ENCODE results near the gene SYT13.

DNA sequence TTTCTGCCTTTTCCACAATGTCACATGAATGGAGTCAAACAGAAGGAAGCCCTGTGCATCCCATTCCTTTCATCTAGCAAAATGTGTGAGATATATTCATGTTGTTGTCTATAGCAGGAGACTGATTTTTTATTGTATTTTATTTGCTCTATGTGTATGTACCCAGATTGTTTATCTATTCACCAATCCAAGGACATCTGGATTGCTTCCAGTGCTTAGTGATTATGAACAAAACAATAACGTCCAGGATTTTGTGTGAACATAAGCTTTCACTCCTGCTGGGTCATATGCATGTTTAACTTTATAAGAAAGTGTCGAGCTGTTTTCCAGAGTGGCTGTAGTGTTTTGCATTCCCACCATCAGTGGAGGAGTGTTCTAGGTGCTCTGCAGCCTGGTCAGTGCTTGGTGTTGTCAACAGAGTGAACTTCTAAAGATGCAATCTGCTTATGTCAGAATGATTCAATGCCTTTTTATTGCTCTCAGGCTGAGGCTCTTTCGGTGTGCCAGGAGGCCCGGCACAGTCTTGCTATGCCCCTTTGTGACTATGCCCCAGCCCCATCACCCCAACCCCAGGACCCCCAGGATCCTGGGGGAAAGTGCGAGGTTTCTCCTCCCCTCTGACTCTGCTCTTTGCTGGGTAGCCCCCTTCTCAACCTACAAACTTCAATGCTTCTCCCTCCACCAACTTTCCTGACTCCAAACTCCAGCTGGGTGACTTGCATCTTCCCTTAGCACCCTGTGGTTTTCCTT, 19.9 kb upstream of the SYT13 start:
- TF ChIP-seq, protein P1, sequence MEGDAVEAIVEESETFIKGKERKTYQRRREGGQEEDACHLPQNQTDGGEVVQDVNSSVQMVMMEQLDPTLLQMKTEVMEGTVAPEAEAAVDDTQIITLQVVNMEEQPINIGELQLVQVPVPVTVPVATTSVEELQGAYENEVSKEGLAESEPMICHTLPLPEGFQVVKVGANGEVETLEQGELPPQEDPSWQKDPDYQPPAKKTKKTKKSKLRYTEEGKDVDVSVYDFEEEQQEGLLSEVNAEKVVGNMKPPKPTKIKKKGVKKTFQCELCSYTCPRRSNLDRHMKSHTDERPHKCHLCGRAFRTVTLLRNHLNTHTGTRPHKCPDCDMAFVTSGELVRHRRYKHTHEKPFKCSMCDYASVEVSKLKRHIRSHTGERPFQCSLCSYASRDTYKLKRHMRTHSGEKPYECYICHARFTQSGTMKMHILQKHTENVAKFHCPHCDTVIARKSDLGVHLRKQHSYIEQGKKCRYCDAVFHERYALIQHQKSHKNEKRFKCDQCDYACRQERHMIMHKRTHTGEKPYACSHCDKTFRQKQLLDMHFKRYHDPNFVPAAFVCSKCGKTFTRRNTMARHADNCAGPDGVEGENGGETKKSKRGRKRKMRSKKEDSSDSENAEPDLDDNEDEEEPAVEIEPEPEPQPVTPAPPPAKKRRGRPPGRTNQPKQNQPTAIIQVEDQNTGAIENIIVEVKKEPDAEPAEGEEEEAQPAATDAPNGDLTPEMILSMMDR (IDR thresholded peaks at IDR 0.05; ENCODE audit: insufficient read depth, low read depth, low read length), result no peak
- no peak for TF ChIP-seq EZH2 (IDR thresholded peaks at IDR 0.05; ENCODE audit: insufficient read depth, low read length)

Data from astrocyte (in vitro differentiated cells and primary cell).